Activated CD4-positive, CD25-positive, alpha-beta regulatory T cell treated with anti-CD3 and anti-CD28 coated beads, Interleukin-2, amount 50 U/mL, for 24 hours (primary cell): ENCODE measurements around the gene DNAJC12.

ENCODE experiments used
- ATAC-seq, 2 donors: fragments of 150-1000 bp; cut with Tn5 transposase; one replicate each; pipeline ENCODE4 v1.10.0; 2021; ENCODE audit warnings: mild to moderate bottlenecking in 1 of 2, moderate library complexity in 1 of 2

Gene DNAJC12

DNA sequence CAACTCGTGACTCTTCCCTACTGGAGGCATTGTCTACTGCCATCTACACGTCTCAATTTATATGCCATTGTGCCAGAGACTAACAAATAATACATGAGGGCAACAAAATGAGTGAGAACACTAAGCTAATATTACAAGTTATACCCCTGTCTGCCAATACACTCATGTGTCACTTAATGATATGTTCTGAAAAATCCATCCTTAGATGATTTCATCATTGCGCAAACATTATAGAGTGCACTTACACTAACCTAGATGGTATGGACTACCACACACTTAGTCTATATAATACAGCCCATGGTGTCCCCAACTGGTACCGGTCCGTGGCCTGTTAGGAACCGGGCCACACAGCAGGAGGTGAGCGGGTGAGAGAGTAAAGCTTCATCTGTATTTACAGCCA is 77.7 kb downstream of the DNAJC12 start:
- ATAC-seq, result no peak
